ENCODE data around the gene MXRA8. TPM values are rescaled to one million over a fixed set of nuclear protein-coding genes. Genes with fewer than 3 reads are reported as not detected.

MXRA8 gene
- total and polyA plus RNA-seq, 9 of the 15 experiments (the other 6 are each of a cell fraction or from before 2014, with no cell fraction given), result 0.66 to 11.3 (median 6.3) TPM

- peak; percentile 20; the same call in 1 of the 2 replicates for TF ChIP-seq MGA (IDR thresholded peaks at IDR 0.05)
- 0 out of 4 replicates have a peak, but pooled peaks of 1 of the 2 experiments have one; percentile 18 for TF ChIP-seq FOXA3 (CRISPR knock-in tag; conservative IDR thresholded peaks at IDR 0.05 in 1 of 2, IDR thresholded peaks at IDR 0.05 in 1 of 2)
- no peak for TF ChIP-seq BRCA1 (IDR thresholded peaks at IDR 0.05)
- 0 out of 2 replicates have a peak, but pooled peaks have one; percentile 88 for TF ChIP-seq BRCA1 (CRISPR knock-in tag; IDR thresholded peaks at IDR 0.05)
- TF ChIP-seq MXI1 (IDR thresholded peaks at IDR 0.05; ENCODE audit: low read depth, low read length), result peak; percentile 33; the same call in 1 of the 2 replicates
- TF ChIP-seq ZNF586 (CRISPR knock-in tag; conservative IDR thresholded peaks at IDR 0.05), result no peak
- TF ChIP-seq ESRRA (IDR thresholded peaks at IDR 0.05; ENCODE audit: borderline replicate concordance, low read depth), result no peak
- no peak for TF ChIP-seq FOXP4 (CRISPR knock-in tag; IDR thresholded peaks at IDR 0.05; ENCODE audit: borderline replicate concordance)
- peak; percentile 5; the same call in 1 of the 2 replicates for TF ChIP-seq SUPT5H (IDR thresholded peaks at IDR 0.05)
- peak; percentile 23; the same call in 1 of the 2 replicates for TF ChIP-seq ZBTB2 (IDR thresholded peaks at IDR 0.05)
- TF ChIP-seq ZNF121 (CRISPR knock-in tag; conservative IDR thresholded peaks at IDR 0.05), result no peak
- TF ChIP-seq ZNF384 (IDR thresholded peaks at IDR 0.05; ENCODE audit: low read depth, low read length), result no peak
Measured at GRCh38 chr1:1406101-1406820, 47.9 kb upstream of the MXRA8 start (continued).
